Adrenal gland (tissue), 5 donors: ENCODE measurements around the gene POLK.
A peak's percentile ranks its signal among the peaks of the same experiment; 100 is the strongest.

Experiments
- CTCF ChIP-seq, 6 experiments: fragments of 450-650 bp in 4 of 6; fragments of 200-600 bp in 2 of 6; sonication (generic) in 1 of 6; IDR thresholded peaks; 1 replicate in 5 of 6; 2 replicates in 1 of 6; pipeline versions ENCODE4 v1.5.1 to v1.8.0; 2016 to 2021; ENCODE audit warnings: antibody characterized with exemption in 6 of 6, mild to moderate bottlenecking in 2 of 6, moderate library complexity in 1 of 6
- POLR2A ChIP-seq, 2 donors: fragments of 450-650 bp; IDR thresholded peaks; one replicate each; pipeline ENCODE4 v1.6.1; 2017; ENCODE audit warnings: antibody characterized with exemption in 2 of 2, mild to moderate bottlenecking in 2 of 2, moderate library complexity in 1 of 2
- donor health status: DM: no; HTN: no; CAD: no.

GRCh38 chr5:75584641-75585040 is 73.0 kb downstream of the POLK start:
- peak in 3 of 6 experiments; percentile 7 to 16 (median 12) for TF ChIP-seq CTCF (IDR thresholded peaks at IDR 0.05)
- TF ChIP-seq POLR2A (IDR thresholded peaks at IDR 0.05): no peak
